ENCODE data around the gene C17orf114.

C17orf114 gene

GRCh38 chr17:4771519-4772234 is 30.5 kb downstream of the C17orf114 start, which contains the start of gene TM4SF5 (continued):
- TF ChIP-seq ZFP37 (CRISPR knock-in tag; IDR thresholded peaks at IDR 0.05; ENCODE audit: borderline replicate concordance) (peak; percentile 92; the same call in 1 of the 2 replicates), FOXK1 (CRISPR knock-in tag; IDR thresholded peaks at IDR 0.05; ENCODE audit: borderline replicate concordance, low read depth) (peak; percentile 90; the same call in 1 of the 2 replicates), SP140L (CRISPR knock-in tag; IDR thresholded peaks at IDR 0.05; ENCODE audit: borderline replicate concordance) (no peak), ZBTB7A (CRISPR knock-in tag; IDR thresholded peaks at IDR 0.05) (peak; percentile 61; the same call in 1 of the 2 replicates), ZNF431 (CRISPR knock-in tag; IDR thresholded peaks at IDR 0.05; ENCODE audit: borderline replicate concordance, low read depth) (0 out of 2 replicates have a peak, but pooled peaks have one; percentile 48), GATA4 (IDR thresholded peaks at IDR 0.05; ENCODE audit: borderline replicate concordance, low read depth) (peak; percentile 57), FOXO4 (CRISPR knock-in tag; conservative IDR thresholded peaks at IDR 0.05) (no peak), HOXA9 (CRISPR knock-in tag; IDR thresholded peaks at IDR 0.05; ENCODE audit: borderline replicate concordance) (no peak), MED8 (CRISPR knock-in tag; IDR thresholded peaks at IDR 0.05; ENCODE audit: insufficient replicate concordance) (peak; percentile 72), SAFB2 (CRISPR knock-in tag; IDR thresholded peaks at IDR 0.05; ENCODE audit: borderline replicate concordance, low read depth) (peak; percentile 65; the same call in 1 of the 2 replicates), CREM (IDR thresholded peaks at IDR 0.05) (peak; percentile 57; the same call in 1 of the 2 replicates), CREM (CRISPR knock-in tag; IDR thresholded peaks at IDR 0.05) (no peak), MNT (IDR thresholded peaks at IDR 0.05) (peak; percentile 92), PRDM10 (CRISPR knock-in tag; IDR thresholded peaks at IDR 0.05; ENCODE audit: low read depth) (0 out of 2 replicates have a peak, but pooled peaks have one; percentile 50), NR0B2 (CRISPR knock-in tag; IDR thresholded peaks at IDR 0.05) (peak; percentile 70; the same call in 1 of the 2 replicates), ZBTB3 (CRISPR knock-in tag; IDR thresholded peaks at IDR 0.05; ENCODE audit: borderline replicate concordance, low read depth) (no peak), KDM1A (CRISPR knock-in tag; IDR thresholded peaks at IDR 0.05) (peak; percentile 55; the same call in 1 of the 2 replicates)
